Measurements from ENCODE around the gene DCLK2.

Gene DCLK2

DNA sequence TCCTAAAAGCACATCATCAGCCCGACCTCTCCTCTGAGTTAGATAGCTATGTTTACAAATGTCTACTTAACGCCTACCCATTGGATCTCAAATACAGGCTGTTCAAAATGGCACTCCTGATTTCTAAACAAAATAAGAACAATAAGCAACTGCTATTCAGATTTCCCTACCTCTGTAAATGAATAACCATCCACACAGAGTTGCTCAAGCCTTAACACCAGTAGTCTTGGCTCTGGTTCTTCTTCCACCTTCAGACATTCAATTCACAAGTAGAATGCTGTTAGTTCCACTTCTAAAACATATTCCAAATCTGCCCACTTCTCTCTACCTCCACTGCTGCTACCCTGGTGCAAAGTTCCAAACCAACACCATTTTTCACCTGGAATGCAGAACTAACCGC, 27.1 kb upstream of the DCLK2 start:
- TF ChIP-seq CTCF (conservative IDR thresholded peaks at IDR 0.05; ENCODE audit: low read depth, low read length) = no peak
- no peak overlapping the region for H3K4me3 ChIP-seq (ENCODE audit: low read depth, low read length)
- no peak for DNase-seq (ENCODE audit: low read depth)

DNA sequence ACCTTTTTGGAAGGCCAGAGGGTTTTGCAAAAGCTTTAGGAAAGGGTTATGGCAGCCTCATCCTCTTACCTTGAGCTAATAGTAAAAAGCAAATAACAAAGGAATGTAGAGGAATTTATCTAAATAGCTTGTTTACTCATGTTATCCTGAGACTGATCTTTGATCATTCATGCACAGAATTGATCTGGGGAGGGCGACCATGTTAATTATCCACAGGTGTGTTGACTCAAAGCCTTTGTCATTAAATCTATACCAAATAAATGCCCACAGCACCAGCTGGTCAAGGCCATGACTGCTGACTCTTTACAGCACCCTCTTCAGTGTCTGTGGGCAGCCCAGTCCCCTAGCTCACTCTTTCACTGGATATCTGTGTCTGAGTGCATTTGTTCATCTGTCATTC, 22.8 kb upstream of the DCLK2 start:
- H3K4me3 ChIP-seq (ENCODE audit: low read depth, low read length) = no peak overlapping the region
- no peak for TF ChIP-seq CTCF (conservative IDR thresholded peaks at IDR 0.05; ENCODE audit: low read depth, low read length)
- no peak for DNase-seq (ENCODE audit: low read depth)

DNA sequence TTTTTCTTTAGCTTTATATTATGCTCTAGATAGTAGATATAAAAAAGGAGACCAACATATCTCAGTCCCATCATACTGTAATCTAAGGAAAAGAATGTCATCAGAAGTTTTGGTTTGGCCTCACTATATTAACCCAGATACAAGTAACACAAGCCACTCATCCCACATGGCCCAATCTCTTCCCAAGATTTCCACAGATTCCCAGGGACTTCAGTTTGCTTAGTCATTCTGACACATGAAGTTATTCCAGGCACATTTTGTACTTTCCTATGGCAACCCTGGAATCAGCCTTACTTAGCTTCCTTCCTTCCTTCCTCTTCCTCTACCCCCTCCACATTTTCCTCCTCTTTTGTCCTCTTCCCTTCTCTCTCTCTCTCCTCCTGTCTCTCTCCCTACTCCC, 21.7 kb upstream of the DCLK2 start:
- DNase-seq (ENCODE audit: low read depth) = no peak
- H3K4me3 ChIP-seq (ENCODE audit: low read depth, low read length) = no peak overlapping the region
- TF ChIP-seq CTCF (conservative IDR thresholded peaks at IDR 0.05; ENCODE audit: low read depth, low read length) = no peak

- no peak for DNase-seq (ENCODE audit: low read depth)
- no peak overlapping the region for H3K4me3 ChIP-seq (ENCODE audit: low read depth, low read length)
- no peak for TF ChIP-seq CTCF (conservative IDR thresholded peaks at IDR 0.05; ENCODE audit: low read depth, low read length)
These were observed 17.0 kb upstream of the DCLK2 start for GRCh38 chr4:150061086-150061776.

DNA sequence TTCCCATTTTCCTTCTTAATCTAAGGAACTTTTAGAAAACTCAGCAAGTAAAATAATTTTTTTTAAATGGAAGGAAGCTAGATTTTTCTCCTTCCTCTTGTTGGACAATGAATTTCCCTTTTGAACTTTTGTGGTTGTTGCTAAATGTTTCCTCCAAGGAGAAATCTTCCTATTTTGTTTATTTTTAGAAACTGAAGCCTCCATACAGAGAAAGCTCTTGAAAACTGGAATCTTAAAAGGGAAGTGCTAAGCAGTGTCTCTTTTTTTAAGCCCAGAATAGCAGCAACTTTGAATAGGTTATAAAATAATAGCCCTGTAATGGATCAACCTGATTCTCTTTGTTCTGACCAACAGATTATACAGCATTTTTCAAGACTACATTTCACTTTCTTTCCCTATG, 15.1 kb upstream of the DCLK2 start:
- no peak for TF ChIP-seq CTCF (conservative IDR thresholded peaks at IDR 0.05; ENCODE audit: low read depth, low read length)
- DNase-seq (ENCODE audit: low read depth) = peak; percentile 48
- H3K4me3 ChIP-seq (ENCODE audit: low read depth, low read length) = no peak overlapping the region

GRCh38 chr4:150065740-150066139, 12.5 kb upstream of the DCLK2 start:
- H3K4me3 ChIP-seq (ENCODE audit: low read depth, low read length) = no peak overlapping the region
- no peak for TF ChIP-seq CTCF (conservative IDR thresholded peaks at IDR 0.05; ENCODE audit: low read depth, low read length)
- no peak for DNase-seq (ENCODE audit: low read depth)

DNA sequence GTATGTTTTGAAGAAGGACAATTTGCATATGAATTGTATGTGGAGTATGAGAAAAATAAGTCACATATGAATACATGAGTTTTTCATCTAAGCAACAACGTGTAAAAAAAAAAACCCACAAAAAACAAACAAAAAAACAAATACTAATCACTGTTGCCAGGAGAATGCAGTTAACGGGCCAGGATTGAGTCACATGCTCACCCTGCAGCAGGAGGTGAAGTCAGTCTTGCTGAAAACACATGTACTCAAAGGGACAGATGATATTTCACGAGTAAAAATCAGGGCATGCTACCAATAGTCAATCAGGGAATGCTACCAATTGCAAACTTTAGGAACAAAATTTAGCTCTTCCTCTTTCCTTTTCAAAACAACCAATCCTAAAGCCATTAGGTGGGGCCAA, 10.4 kb upstream of the DCLK2 start:
- DNase-seq (ENCODE audit: low read depth) = no peak
- H3K4me3 ChIP-seq (ENCODE audit: low read depth, low read length) = no peak overlapping the region

More for the DNA sequence above, 10.4 kb upstream of the DCLK2 start:
- TF ChIP-seq CTCF (conservative IDR thresholded peaks at IDR 0.05; ENCODE audit: low read depth, low read length) = no peak
